Esophagus (tissue), 2 donors: ENCODE measurements around the gene ENDOV. TPM values are rescaled to one million over a fixed set of nuclear protein-coding genes. Genes with fewer than 3 reads are reported as not detected.

Experiments used
- H3K27ac ChIP-seq, 2 donors: one replicate each; pipeline ENCODE4 v1.5.1; 2013; ENCODE audit warnings: low read depth in 2 of 2, mild to moderate bottlenecking in 2 of 2, inconsistent platforms in 1 of 2, low read length in 1 of 2, moderate library complexity in 1 of 2
- H3K27me3 ChIP-seq, 2 donors: one replicate each; pipeline ENCODE4 v1.6.1; 2013; ENCODE audit warnings: low read length in 2 of 2, control low read depth in 1 of 2, mild to moderate bottlenecking in 1 of 2; ENCODE audit not compliant: insufficient read depth in 2 of 2, control insufficient read depth in 1 of 2
- H3K36me3 ChIP-seq, 2 donors: one replicate each; pipeline ENCODE4 v1.6.1; 2013; ENCODE audit warnings: low read length in 1 of 2; ENCODE audit not compliant: control insufficient read depth in 2 of 2, insufficient read depth in 2 of 2
- H3K4me1 ChIP-seq, 2 donors: one replicate each; pipeline ENCODE4 v1.6.1; 2013; ENCODE audit warnings: low read length in 1 of 2; ENCODE audit not compliant: control insufficient read depth in 2 of 2, insufficient read depth in 2 of 2
- H3K4me3 ChIP-seq, 2 donors: one replicate each; pipeline ENCODE4 v1.5.1; 2013; ENCODE audit warnings: low read length in 2 of 2, mild to moderate bottlenecking in 2 of 2, low read depth in 1 of 2, moderate library complexity in 1 of 2
- H3K9me3 ChIP-seq, 2 donors: one replicate each; pipeline ENCODE4 v1.6.1; 2013; ENCODE audit warnings: mild to moderate bottlenecking in 2 of 2, low read depth in 1 of 2, low read length in 1 of 2, moderate library complexity in 1 of 2; ENCODE audit not compliant: control insufficient read depth in 2 of 2, insufficient read depth in 1 of 2
- WGBS, 2 donors: extraction: QIAGEN DNeasy Blood & Tissue Kit; methylation state at CpG; one replicate each; pipeline ENCODE4 v1.1.7; 2013; 5-methylcytosine and 5-hydroxymethylcytosine counted together
- polyA plus RNA-seq, 2 donors: library from polyadenylated mRNA; stranded (reverse); fragments of 200-250 nt; gene quantifications; one replicate each; pipeline ENCODE4 v1.2.3, GENCODE V29; 2013
- donor health status: healthy with polysubstance abuse.
- donor health status: Bipolar disorder and iron deficiency.

The ENDOV gene
- polyA plus RNA-seq, 2 donors: 10.8 to 11.9 TPM

- 2% methylated on average over 64 to 84 of the region's 84 CpGs for WGBS, 2 donors
- peaks cover 21% of the 10 kb centered on the region in 2 donors for H3K4me1 ChIP-seq
- no peaks in the 10 kb centered on the region for H3K9me3 ChIP-seq
- peaks cover 0 to 2% of the 10 kb centered on the region in 2 donors for H3K36me3 ChIP-seq
- peaks cover 0 to 48% of the 10 kb centered on the region in 2 donors for H3K27me3 ChIP-seq
- H3K27ac ChIP-seq: no peak overlapping the region
- H3K4me3 ChIP-seq: peak overlapping the region in 1 of 2 donors; percentile 42
Measured at GRCh38 chr17:80476877-80477646, 62.1 kb downstream of the ENDOV start.

- Histone ChIP-seq H3K4me3 (peak overlapping the region in 1 of 2 donors; percentile 8), H3K36me3 (peaks cover 0 to 2% of the 10 kb centered on the region in 2 donors), H3K4me1 (peaks cover 21 to 23% of the 10 kb centered on the region in 2 donors), H3K9me3 (no peaks in the 10 kb centered on the region), H3K27me3 (peaks cover 0 to 48% of the 10 kb centered on the region in 2 donors), H3K27ac (no peak overlapping the region)
- 3 to 4% methylated on average over 77 to 103 of the region's 103 CpGs for WGBS, 2 donors
Measured at GRCh38 chr17:80477647-80478478, 62.9 kb downstream of the ENDOV start.

GRCh38 chr17:80478487-80479245 lies 63.7 kb downstream of the ENDOV start:
- 8 to 9% methylated on average over 46 to 51 of the region's 51 CpGs for WGBS, 2 donors
- Histone ChIP-seq H3K9me3 (no peaks in the 10 kb centered on the region), H3K4me1 (peaks cover 21 to 23% of the 10 kb centered on the region in 2 donors), H3K27me3 (peaks cover 0 to 48% of the 10 kb centered on the region in 2 donors), H3K27ac (no peak overlapping the region), H3K4me3 (peak overlapping the region in 1 of 2 donors; percentile 4), H3K36me3 (peaks cover 0 to 2% of the 10 kb centered on the region in 2 donors)

GRCh38 chr17:80479246-80479566 lies 64.2 kb downstream of the ENDOV start:
- H3K27ac ChIP-seq: no peak overlapping the region

GRCh38 chr17:80480248-80480647 lies 65.3 kb downstream of the ENDOV start:
- H3K9me3 ChIP-seq: no peaks in the 10 kb centered on the region
- H3K36me3 ChIP-seq: peaks cover 0 to 2% of the 10 kb centered on the region in 2 donors
- no peak overlapping the region for H3K4me3 ChIP-seq
- no peak overlapping the region for H3K27ac ChIP-seq
- peaks cover 0 to 43% of the 10 kb centered on the region in 2 donors for H3K27me3 ChIP-seq
- H3K4me1 ChIP-seq: peaks cover 17 to 23% of the 10 kb centered on the region in 2 donors
- WGBS, 2 donors: 84 to 90% methylated on average over 7 of the region's 7 CpGs

More at GRCh38 chr17:80479246-80479566, 64.2 kb downstream of the ENDOV start:
- Histone ChIP-seq H3K4me3 (no peak overlapping the region), H3K4me1 (peaks cover 21 to 23% of the 10 kb centered on the region in 2 donors), H3K27me3 (peaks cover 0 to 48% of the 10 kb centered on the region in 2 donors), H3K9me3 (no peaks in the 10 kb centered on the region), H3K36me3 (peaks cover 0 to 2% of the 10 kb centered on the region in 2 donors)
- WGBS, 2 donors: 57 to 58% methylated on average over 9 of the region's 9 CpGs

GRCh38 chr17:80481284-80482057 lies 66.5 kb downstream of the ENDOV start:
- Histone ChIP-seq H3K9me3 (no peaks in the 10 kb centered on the region), H3K36me3 (no peaks in the 10 kb centered on the region), H3K27me3 (peaks cover 0 to 33% of the 10 kb centered on the region in 2 donors), H3K4me1 (peaks cover 7 to 19% of the 10 kb centered on the region in 2 donors), H3K27ac (no peak overlapping the region), H3K4me3 (no peak overlapping the region)
- WGBS, 2 donors: 38 to 45% methylated on average over 20 to 21 of the region's 21 CpGs

- peaks cover 4 to 15% of the 10 kb centered on the region in 2 donors for H3K4me1 ChIP-seq
- H3K27ac ChIP-seq: no peak overlapping the region
- peaks cover 2 to 28% of the 10 kb centered on the region in 2 donors for H3K27me3 ChIP-seq
- no peak overlapping the region for H3K4me3 ChIP-seq
- 84% methylated on average over 4 of the region's 4 CpGs for WGBS, 2 donors
- no peaks in the 10 kb centered on the region for H3K36me3 ChIP-seq
- no peaks in the 10 kb centered on the region for H3K9me3 ChIP-seq
Measured at GRCh38 chr17:80482058-80482318, 67.0 kb downstream of the ENDOV start.

- H3K4me1 ChIP-seq: peaks cover 4 to 11% of the 10 kb centered on the region in 2 donors
- peaks cover 0 to 4% of the 10 kb centered on the region in 2 donors for H3K9me3 ChIP-seq
- no peaks in the 10 kb centered on the region for H3K36me3 ChIP-seq
- no peak overlapping the region for H3K27ac ChIP-seq
- peaks cover 6 to 24% of the 10 kb centered on the region in 2 donors for H3K27me3 ChIP-seq
- WGBS, 2 donors: 54 to 55% methylated on average over 15 to 16 of the region's 16 CpGs
- no peak overlapping the region for H3K4me3 ChIP-seq
Measured at GRCh38 chr17:80482555-80483308, 67.8 kb downstream of the ENDOV start.
